Measurements from ENCODE around the gene KIF23.

The KIF23 gene

DNA sequence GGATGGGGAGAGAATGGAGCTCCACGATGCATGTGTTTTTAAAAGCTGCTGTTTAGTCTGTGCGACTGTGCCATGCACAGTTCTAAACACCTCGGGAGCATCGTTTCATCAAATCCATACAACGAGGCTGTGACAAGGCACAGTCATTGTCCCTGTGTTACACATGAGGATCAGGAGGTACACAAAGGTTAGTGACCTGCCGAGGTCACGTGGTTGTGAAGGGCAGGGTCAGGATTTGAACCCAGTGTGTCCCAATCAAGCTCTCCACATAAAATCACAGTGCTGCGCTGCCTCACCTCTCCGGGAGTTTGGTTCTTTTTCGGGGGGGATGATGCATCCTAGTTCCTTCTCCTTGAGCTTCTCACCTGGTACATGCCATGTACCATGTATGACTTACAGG is 18.7 kb upstream of the KIF23 start:
- DNase-seq = no peak

DNA sequence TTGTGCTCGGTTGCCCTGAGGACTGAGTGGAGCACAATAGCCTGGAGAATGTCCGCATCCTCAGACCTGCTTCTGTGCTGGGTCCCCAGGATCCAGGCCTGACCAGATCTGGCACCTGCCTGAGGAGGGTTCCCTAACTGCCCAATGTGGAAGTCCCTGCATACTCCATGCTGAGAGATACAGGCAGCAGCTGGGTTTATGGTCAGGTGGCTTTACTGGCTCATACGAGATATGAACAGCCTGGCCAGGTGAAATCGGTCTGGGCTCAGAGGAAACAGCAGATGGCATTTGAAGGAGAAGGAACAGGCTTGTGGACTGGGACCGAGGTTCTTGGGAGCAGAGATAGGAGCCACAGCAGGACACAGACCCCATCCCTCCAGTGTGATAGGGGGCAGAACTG is 18.2 kb upstream of the KIF23 start:
- DNase-seq = no peak

DNA sequence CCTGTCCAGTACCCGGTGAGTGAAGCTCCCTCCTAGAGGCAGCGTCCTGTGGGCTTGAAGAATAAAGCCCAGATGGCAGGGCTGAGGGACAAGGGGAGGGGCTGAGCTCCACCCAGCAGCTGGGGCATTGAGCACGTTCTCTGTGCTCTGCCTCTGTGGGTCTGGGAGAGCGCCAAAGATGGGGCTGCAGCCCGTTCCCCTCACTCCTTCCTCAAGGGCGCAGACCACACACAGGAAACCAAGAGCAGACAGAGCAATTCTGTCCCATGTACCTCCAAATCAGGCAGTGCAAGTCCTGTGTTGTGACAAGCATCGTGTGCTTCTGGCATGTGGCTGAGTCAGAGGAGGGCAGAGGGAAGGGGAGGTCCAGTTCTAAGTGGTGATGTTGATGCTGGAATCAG is 15.7 kb upstream of the KIF23 start:
- DNase-seq = no peak

DNA sequence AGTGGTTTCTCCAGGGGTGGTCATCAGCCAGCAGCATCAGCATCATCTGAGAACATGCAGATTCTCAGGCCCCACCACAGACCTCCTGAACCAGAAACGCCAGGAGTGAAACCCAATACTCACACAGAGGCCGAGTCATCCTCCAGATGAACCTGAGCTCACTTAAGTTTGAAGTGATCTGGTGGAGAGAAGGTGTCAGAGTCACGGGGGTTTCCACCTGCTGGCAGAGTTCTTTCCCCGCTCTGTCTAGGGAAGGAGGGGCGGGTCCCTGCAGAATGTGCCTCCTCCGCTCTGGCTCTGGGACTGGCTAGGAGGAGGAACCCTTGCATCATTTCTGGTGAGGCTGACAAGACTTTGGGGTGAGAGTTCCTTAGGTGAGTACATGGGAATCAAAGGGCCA is 13.3 kb upstream of the KIF23 start:
- DNase-seq = no peak

DNA sequence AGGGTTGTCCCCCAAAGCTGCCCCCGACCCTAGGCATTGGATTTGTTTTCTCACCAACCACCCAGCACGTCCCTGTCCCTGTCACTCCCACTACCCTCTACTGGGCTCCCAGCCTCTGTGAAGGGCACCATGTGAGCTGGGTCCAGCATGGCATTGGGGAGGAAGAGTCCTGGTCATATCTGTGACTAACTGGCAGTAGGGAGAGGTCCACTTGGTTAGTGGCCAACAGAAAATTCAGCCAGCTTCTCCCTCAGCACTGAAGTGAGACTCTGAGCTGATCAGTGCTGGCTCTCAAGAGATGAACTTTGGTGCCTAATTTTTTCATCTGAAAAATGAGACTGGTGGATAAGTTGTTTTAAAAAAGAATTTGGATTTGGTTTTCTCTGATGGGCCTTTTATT is 11.3 kb upstream of the KIF23 start:
- no peak for DNase-seq

DNA sequence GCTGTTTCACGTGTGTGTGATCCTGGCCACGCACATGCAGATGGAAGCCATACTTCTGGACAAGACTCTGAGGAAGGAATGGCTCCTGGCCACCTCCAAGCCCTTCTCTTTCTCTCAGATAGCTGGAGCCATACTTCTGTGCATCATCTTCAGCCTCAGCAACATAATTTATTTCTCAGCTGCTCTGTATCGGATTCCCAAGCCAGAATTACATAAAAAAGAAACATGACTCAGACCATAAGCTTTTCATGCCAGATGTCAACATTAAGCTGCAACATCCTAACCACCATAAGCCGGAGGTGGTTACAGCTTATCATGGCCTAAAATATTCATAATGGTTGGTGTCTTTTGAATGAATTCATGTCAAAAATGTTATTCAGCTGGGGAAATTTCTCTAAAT is 10.6 kb upstream of the KIF23 start:
- no peak for DNase-seq

DNA sequence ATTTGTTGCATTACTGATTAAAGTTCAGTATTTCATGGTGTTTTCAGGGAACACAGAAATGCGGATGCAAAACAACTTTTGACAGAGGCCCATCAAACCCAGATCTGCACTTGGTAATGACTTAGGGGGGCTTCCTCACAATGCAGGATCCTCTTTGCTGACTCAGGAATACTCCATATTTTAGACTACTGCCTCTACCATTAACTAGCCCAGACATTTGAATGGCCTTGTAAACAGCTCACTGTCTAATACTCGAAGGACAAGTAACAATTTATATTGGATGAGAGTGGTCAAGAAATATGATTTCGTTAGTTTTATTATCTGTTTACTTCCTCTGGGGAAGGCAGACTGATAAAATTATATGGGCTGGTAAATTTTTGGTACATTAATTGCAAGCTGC is 9.0 kb upstream of the KIF23 start:
- DNase-seq = no peak

DNA sequence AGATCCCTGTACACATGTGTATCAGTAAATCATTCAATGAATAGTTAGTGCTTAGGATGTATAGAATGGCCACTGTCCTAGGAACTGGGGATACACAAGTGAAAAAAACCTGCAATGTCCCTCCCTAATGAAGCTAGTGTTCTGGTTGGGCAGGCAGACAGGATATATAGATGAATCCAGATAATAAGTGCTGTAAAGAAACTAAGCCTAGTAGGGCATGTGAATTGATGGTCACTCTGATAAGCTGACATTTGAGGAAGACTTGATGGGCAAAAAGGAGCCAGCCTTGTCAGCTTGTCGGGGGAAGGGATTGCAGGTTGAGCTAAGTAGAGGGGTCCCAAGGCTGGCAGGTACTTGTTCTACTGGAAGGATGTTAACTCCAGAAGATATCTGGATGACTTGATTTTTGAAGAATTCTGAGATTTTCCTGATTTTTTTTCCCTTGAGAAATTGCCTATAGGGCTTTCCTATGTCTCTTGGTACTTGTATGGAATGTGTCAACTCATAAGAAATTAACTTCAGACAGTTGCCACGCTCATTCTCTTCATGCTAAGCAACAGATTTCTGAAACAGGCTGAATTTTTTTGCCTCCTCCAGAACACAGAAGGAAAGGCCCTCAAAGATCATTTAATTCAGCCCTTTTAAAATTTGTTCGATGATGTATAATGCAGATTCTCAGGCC is 6.3 kb upstream of the KIF23 start:
- no peak for DNase-seq

DNA sequence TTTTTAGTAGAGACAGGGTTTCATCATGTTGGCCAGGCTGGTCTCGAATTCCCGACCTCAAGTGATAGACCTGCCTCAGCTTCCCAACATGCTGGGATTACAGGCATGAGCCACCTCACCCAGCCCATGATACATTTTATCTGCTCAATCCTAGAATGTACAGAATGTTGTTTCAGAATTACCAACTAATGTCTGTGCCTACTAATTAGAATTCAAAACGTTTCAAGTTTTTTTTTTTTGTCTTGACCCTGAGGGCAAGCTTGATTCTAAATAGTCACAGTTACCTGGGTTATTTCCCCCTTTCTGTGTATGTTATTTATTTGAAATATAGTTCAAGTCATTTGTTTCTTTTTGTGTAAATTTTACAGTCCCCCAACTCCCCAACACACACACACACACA is 5.3 kb upstream of the KIF23 start:
- no peak for DNase-seq

DNA sequence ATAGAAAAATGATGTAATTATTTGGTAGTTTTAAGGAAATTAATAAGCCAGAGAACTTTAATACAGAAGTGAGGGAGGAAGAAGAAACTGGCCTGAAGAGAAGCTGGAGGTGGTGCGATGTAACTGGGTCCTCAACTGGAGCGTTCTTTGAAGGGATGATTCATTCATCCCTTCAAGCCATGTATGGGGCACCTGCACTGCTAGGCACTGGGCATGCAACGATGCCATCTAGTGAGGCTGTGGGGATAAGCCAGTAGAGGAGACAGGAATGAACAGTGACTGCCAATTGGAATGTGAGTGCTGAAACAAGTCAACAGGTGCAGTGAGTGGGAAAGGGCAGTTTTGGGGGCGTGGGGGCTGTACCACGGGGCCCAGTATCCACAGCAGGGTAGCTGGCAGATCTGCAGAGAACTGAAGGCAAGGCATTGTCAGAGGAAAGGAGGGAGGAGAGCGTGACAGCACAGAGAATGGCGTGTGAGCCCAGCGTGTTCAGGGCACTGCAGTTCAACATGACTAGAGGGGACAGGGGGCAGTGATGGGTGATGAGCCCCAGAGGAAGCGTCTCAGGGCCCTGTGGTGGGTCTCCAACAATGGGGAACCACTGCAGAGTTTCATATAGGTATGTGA is 3.8 kb upstream of the KIF23 start:
- DNase-seq = peak; percentile 36

DNA sequence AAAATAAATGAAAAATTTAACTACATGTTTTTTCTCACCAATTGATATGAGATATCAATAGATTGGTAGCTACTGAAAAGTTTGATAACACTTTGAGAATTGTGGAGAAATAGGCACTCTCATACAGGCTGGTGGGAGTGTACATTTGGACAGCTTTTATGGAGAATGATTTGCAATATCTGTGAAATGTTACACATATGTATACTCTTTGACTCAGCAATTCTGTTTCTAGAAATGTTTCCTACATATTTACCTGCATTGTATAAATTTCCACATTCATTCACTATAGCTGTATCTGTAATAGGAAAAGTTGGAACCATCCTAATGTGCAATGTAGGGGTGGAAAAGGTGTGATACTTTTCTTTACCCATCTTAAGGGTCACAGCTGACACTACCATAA is 1.9 kb upstream of the KIF23 start:
- DNase-seq = no peak

DNA sequence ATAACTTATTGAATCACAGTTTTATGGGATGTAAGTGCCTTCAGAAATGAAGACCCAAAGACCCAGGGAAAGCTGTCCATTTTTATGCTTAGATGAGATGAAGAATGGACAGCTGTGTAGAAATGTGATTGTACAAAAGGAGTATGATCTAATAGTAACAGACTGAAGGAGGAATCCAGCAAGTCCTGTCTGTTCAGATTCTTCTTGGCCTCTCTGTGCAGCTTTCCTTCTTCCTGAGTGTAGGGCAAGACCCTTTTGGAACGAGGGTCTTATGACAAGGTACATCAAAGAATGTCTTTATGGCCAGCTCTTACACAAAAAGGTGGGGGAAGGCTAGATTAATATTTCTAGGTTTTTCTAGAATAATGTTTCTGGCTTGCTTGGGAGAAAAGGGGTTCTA is 1.4 kb upstream of the KIF23 start:
- no peak for DNase-seq

DNA sequence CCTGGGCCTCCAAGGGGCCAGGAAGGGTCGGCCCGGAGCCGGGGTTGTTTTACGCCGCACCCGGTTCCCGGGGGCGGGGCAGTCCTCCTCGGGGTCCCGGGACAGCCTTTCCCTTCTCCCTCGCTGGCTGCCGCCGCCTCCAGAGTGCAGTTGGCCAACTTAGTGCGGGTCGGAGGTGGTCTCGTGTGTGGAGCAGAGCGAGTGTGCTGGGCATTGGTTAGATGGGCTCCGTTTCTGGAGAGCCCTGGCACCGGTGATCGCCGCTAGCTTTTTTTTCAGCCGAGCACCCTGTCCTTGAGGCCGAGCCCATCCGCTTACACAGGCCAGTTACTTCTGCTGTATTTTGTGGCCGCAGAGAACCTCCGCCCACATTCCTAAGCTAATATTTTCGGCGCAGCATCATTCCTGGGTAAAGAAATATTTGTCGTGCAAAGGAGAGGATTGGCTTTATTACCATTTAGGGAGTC is 585 bp downstream of the KIF23 start:
- no peak for DNase-seq

DNA sequence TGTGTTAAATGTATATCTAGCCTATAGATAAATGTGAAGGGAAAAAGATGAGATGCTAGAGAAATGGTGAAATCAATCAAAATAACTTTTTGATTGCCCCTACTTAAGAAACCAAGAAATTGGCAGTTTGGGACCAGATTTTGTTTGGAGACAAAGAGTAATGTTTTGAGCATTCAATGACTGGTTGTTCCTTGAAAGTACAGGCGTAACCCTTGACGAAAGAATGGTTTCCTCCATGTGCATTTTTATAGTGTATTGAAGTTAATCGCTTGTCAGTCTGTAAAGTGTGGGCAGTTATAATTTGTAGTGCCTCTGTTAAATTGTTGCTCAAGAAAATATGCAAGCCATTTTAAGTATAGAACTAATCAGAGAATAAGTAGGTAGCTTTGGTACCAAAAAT is 1.2 kb downstream of the KIF23 start:
- no peak for DNase-seq

DNA sequence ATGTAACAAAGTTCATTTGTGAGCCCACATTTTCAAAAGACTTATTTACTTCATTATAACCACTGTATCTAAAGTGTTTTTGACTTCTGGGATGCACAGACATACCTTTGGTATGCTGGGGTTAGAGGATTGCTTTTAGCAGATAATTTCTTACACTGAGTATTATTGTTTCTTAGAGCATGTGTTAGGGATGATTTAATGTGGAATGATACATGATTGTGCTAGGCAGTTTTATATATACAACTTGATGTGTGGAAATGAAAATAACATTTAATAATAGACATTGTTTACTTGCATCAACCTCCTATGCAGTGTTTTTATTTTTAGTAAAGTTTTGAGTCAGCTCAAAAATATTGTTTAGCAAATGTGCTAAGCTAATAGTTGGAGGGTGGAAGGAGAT is 3.4 kb downstream of the KIF23 start:
- no peak for DNase-seq

DNA sequence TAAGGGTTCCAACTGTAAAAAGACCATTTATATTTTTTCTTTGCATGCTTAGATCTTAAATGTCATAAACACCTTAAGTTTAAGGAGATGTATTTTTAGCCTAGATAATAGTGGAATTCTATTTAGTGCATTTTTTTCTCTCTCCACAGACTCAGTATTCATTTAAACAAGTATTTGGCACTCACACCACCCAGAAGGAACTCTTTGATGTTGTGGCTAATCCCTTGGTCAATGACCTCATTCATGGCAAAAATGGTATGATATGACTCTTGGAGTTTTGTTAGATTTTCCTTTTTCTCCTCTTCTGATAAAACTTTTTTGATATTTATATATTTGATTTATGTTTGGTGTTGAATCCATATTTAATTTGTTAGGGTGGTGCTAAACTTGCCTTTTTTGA is 7.3 kb downstream of the KIF23 start:
- DNase-seq = no peak

DNA sequence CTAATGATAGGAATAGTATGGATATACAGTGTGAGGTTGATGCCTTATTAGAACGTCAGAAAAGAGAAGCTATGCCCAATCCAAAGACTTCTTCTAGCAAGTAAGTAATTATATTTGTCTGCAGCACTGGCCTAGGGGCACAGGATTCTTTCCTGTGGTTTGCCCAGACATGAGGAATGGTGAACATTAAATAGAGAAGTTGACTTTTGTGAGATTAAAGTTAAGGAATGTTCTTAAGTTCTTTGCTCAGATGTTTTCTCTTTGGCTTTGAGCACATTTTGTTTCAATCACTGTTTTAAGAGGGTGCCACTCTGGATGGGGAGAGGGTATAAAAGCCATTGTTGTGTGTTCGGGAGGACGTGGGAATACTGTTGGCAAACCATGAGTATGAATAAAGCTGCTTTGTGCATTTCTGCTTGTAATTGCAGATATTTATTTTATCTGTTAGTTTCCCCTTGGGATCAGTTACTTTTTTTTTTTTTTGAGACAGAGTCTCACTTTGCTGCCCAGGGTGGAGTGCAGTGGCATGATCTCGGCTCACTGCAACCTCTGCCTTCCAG is 8.3 kb downstream of the KIF23 start:
- DNase-seq = no peak

DNA sequence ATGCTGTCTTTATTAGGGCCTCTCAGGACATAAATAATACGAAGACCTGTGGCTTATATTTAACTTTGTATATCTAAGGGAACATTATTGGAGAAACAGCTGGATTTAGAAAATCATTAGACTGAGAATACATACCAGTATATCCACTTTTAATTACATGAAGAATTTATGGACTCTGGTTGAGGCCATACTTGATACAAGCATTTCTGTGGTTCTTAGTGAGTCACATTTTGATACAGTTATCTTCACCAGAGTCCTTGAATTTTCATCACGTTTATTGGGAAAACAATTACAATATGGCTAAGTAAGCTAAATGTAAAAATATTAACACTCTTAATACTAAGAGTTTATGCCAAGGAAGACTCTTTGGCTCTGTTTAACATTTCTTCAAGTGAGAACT is 9.9 kb downstream of the KIF23 start:
- no peak for DNase-seq

DNA sequence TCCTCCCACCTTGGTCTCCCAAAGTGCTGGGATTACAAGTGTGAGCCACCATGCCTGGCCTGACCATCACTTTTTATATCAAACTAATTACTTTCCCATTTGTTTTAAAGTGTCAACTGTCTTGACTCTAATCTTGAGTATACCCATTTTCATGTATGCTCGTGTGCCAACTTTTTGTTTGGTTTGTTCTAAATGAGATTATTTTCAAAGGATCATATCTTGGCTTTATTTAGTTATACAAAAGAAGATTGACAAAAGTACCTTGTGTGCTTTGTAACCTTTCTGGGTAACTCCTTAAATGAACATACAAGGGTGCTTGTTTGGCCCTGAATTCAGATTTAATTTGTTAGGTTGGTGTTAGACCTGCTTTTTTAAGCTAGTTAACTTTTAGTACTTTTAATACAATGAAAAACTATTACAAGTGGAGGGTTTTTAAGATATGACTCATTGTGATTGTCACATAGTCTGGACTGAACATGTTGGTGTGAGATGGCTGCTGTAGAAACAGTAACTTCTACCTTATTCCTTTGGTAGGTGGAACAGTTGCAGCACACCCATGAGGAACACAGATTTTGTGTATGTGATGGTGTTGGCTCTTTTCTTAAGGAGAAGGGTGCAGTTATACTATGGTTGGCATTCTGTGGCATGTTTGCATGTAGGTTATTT is 10.7 kb downstream of the KIF23 start:
- no peak for DNase-seq

DNA sequence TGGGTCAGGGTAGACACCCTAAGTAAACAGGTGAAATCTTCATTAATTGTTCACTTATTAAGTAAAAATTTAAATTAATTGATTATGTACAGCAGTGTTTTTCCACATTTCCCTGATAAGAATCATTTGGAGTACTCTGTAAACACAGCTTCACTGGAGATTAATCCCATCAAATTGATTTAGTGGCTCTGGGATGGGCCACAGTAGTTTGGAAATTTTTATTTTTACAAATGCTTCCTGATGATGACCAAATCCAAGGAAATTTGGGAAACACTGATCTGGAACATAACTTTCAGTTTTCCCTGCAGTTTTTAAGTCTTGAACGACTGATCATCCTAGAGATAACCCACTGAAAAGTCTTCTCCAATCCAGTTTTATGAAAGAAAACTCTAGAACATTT is 19.7 kb downstream of the KIF23 start:
- DNase-seq = no peak

DNA sequence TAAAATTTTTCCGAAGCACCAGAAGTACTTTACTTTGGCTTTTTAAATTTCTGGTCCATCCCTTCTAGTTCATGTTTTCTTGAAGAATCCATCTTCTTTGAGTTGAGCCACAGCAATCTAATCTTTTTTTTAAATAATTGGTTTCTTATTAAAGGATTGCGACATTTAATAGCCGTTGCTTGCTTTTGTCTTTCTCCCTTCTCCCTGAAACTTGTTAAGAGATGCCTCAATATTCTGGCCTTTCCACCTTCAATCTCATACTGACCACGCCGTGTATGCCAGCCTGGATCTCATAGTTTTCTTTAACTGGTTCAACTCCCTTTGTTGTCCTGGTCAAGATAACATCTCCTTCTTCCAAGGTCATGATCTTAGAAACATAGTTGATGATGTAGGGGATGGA is 20.1 kb downstream of the KIF23 start:
- no peak for DNase-seq

DNA sequence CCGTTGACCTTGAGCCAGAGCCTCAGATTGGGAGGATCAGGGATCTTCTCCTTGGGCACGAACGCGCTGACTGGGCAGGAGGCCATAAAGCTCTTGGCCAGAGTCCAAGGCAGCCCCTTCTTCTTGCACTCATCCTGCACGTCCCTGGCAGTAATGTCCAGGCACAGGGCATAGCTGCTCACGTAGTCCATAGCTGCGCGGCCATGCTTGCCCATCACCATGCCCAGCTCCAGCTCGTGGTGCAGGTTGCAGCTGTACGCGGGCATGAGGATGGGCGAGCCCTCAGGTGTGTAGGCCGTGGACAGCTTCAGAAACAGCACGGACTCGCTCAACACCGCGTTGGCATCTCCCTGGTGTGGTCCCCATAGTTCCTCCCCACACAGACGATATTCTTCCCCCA is 20.5 kb downstream of the KIF23 start:
- no peak for DNase-seq

DNA sequence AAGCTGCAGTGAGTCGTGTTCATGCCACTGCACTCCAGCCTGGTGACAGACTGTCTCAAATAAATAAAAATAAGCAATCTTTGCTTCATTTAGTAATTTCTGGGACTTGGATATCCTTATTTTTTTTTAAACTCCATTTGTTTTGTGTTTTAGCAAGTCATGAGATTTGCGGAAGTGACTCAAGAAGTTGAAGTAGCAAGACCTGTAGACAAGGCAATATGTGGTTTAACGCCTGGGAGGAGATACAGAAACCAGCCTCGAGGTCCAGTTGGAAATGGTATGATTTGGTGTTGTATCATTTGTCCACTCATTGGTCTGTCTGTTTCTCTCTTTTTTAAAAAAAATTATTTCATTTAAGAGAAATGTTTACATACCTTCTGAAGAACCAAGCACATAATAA is 21.8 kb downstream of the KIF23 start:
- no peak for DNase-seq

DNA sequence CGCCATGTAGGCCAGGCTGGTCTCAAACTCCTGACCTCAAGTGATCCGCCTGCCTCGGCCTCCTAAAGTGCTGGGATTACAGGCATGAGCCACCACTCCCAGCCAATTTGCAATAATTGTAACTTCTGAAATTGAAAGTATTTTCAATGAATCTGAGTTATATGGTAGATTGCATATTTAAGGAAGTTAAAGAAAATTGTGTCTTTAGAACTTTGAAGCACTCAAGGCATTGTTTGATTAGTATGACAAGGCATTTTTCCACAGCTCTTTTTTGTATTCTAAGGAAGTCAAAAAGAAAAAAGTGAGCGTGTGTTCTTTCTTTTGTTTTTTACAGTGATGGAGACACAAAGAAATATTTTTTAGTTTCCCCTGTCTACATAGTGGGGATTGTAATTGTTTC is 22.8 kb downstream of the KIF23 start:
- DNase-seq = no peak

Measured in NCI-H1105 (cell line).